ENCODE measurements around the gene TMEM163. TPM values are rescaled to one million over a fixed set of nuclear protein-coding genes. Genes with fewer than 3 reads are reported as not detected.

Gene TMEM163
- total RNA-seq, 1 donor from 2014 or later: 0.18 TPM

DNA sequence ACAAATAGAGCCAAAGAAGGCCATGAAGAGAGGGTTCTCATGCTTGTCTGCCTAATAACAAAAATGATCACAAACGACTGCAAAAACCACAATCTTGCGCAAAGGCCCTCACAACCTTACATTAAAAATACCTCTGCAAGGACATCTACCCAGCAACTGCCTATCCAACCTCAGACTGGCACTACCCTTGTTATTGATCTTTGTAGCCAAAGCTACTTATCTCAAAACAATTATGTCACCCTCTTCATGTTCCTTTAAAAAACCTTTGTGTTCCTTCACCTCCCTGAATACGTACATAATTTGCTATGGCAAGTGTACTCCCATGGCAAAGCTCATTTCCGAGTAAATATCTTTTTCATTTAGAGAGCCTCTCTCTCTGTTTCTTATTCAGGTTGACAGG is 44.1 kb downstream of the TMEM163 start:
- peaks cover 6% of the 10 kb centered on the region for H3K4me1 ChIP-seq (ENCODE audit: insufficient read depth, low read length)
- H3K4me1 Mint-ChIP-seq (ENCODE audit: low read depth, unreplicated experiment): peaks cover 4% of the 10 kb centered on the region
- TF ChIP-seq, protein P1, sequence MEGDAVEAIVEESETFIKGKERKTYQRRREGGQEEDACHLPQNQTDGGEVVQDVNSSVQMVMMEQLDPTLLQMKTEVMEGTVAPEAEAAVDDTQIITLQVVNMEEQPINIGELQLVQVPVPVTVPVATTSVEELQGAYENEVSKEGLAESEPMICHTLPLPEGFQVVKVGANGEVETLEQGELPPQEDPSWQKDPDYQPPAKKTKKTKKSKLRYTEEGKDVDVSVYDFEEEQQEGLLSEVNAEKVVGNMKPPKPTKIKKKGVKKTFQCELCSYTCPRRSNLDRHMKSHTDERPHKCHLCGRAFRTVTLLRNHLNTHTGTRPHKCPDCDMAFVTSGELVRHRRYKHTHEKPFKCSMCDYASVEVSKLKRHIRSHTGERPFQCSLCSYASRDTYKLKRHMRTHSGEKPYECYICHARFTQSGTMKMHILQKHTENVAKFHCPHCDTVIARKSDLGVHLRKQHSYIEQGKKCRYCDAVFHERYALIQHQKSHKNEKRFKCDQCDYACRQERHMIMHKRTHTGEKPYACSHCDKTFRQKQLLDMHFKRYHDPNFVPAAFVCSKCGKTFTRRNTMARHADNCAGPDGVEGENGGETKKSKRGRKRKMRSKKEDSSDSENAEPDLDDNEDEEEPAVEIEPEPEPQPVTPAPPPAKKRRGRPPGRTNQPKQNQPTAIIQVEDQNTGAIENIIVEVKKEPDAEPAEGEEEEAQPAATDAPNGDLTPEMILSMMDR (IDR thresholded peaks at IDR 0.05; ENCODE audit: insufficient read depth, low read depth, low read length): no peak
- no peak for TF ChIP-seq EZH2 (IDR thresholded peaks at IDR 0.05; ENCODE audit: insufficient read depth, low read length)
- H3K9me3 Mint-ChIP-seq (ENCODE audit: unreplicated experiment): peaks cover 7% of the 10 kb centered on the region
- no peak overlapping the region for H3K4me3 ChIP-seq (ENCODE audit: insufficient read depth, low read depth, low read length)
- H3K27me3 Mint-ChIP-seq (ENCODE audit: low read depth, unreplicated experiment): peaks cover 16% of the 10 kb centered on the region
- H3K27ac ChIP-seq (ENCODE audit: low read depth, low read length): no peak overlapping the region
- no peak overlapping the region for H3K4me2 ChIP-seq (ENCODE audit: low read length)
- H3K36me3 ChIP-seq (ENCODE audit: insufficient read depth, low read length): no peaks in the 10 kb centered on the region
- H3K4me3 Mint-ChIP-seq (ENCODE audit: unreplicated experiment): no peak overlapping the region
- H3K79me2 ChIP-seq (ENCODE audit: insufficient read depth, low read length): no peaks in the 10 kb centered on the region
- H3K27me3 ChIP-seq (ENCODE audit: insufficient read depth, low read length): no peaks in the 10 kb centered on the region
- no peak overlapping the region for H3K27ac Mint-ChIP-seq (ENCODE audit: unreplicated experiment)
- FAIRE-seq (no peak), DNase-seq (ENCODE audit: low read depth) (no peak)
- no peak overlapping the region for H2AFZ ChIP-seq (ENCODE audit: low read depth, low read length)
- no peaks in the 10 kb centered on the region for H3K9me3 ChIP-seq (ENCODE audit: insufficient read depth, low read depth, low read length)
- H3K36me3 Mint-ChIP-seq (ENCODE audit: low read depth, unreplicated experiment): no peaks in the 10 kb centered on the region
- no peaks in the 10 kb centered on the region for H4K20me1 ChIP-seq (ENCODE audit: insufficient read depth, low read length)
- H3K9ac ChIP-seq (ENCODE audit: low read length): no peak overlapping the region

DNA sequence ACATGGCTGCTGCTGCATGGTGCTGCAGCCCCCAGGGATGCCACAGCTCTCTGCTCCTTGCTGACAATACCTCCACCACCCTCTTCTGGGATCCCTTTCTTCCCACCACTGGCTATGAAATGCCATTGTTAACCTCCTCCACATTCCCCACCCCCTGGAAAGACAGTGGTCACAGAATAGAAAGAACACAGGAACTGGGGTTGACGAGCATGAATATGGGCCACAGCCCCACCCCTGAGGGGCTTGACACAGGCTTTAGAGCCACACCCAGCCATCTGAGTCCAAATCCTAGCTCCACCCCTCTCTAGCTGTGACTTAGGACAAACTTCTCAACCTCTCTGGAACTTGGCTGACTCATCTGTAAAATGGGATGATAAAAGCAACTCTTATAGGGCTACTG is 47.3 kb downstream of the TMEM163 start:
- no peaks in the 10 kb centered on the region for H3K27me3 ChIP-seq (ENCODE audit: insufficient read depth, low read length)
- no peak overlapping the region for H3K4me3 ChIP-seq (ENCODE audit: insufficient read depth, low read depth, low read length)
- no peak for DNase-seq (ENCODE audit: low read depth)
- no peaks in the 10 kb centered on the region for H3K9me3 ChIP-seq (ENCODE audit: insufficient read depth, low read depth, low read length)
- no peaks in the 10 kb centered on the region for H4K20me1 ChIP-seq (ENCODE audit: insufficient read depth, low read length)
- no peak overlapping the region for H3K4me2 ChIP-seq (ENCODE audit: low read length)
- Mint-ChIP-seq H3K27ac (ENCODE audit: unreplicated experiment) (peak overlapping the region; percentile 43), H3K27me3 (ENCODE audit: low read depth, unreplicated experiment) (peaks cover 24% of the 10 kb centered on the region), H3K4me3 (ENCODE audit: unreplicated experiment) (no peak overlapping the region), H3K36me3 (ENCODE audit: low read depth, unreplicated experiment) (no peaks in the 10 kb centered on the region), H3K9me3 (ENCODE audit: unreplicated experiment) (peaks cover 18% of the 10 kb centered on the region), H3K4me1 (ENCODE audit: low read depth, unreplicated experiment) (peaks cover 4% of the 10 kb centered on the region)
- H3K36me3 ChIP-seq (ENCODE audit: insufficient read depth, low read length): no peaks in the 10 kb centered on the region
- FAIRE-seq: no peak
- no peak overlapping the region for H2AFZ ChIP-seq (ENCODE audit: low read depth, low read length)
- H3K4me1 ChIP-seq (ENCODE audit: insufficient read depth, low read length): peaks cover 20% of the 10 kb centered on the region
- H3K27ac ChIP-seq (ENCODE audit: low read depth, low read length): no peak overlapping the region
- TF ChIP-seq EZH2 (IDR thresholded peaks at IDR 0.05; ENCODE audit: insufficient read depth, low read length): no peak
- TF ChIP-seq, protein P1 (IDR thresholded peaks at IDR 0.05; ENCODE audit: insufficient read depth, low read depth, low read length): no peak
- no peaks in the 10 kb centered on the region for H3K79me2 ChIP-seq (ENCODE audit: insufficient read depth, low read length)
- H3K9ac ChIP-seq (ENCODE audit: low read length): no peak overlapping the region

DNA sequence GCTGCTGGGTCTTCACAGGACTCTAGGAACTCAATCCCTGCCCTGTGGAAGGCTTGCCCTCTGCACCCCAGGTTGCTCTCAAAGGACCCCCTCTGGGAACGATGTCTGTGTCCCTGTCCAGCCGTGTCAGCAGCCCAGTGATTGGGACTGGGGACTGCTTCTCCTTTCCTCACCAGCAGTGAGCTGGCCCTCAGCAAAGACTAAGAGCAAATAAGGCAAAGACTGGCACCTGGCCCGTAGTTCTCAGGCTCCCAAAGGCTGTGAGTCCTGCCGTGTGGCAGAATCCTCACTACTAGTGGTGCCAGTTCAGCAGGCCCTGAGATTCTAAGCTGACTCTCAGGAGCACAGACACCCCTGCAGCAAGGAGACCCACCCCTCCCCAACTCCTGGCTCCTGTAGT is 47.8 kb downstream of the TMEM163 start:
- Histone ChIP-seq H3K9me3 (ENCODE audit: insufficient read depth, low read depth, low read length) (no peaks in the 10 kb centered on the region), H3K4me2 (ENCODE audit: low read length) (no peak overlapping the region), H3K27me3 (ENCODE audit: insufficient read depth, low read length) (no peaks in the 10 kb centered on the region), H3K27ac (ENCODE audit: low read depth, low read length) (no peak overlapping the region), H3K4me3 (ENCODE audit: insufficient read depth, low read depth, low read length) (no peak overlapping the region), H3K4me1 (ENCODE audit: insufficient read depth, low read length) (peaks cover 20% of the 10 kb centered on the region), H2AFZ (ENCODE audit: low read depth, low read length) (no peak overlapping the region), H3K36me3 (ENCODE audit: insufficient read depth, low read length) (no peaks in the 10 kb centered on the region), H3K79me2 (ENCODE audit: insufficient read depth, low read length) (no peaks in the 10 kb centered on the region), H3K9ac (ENCODE audit: low read length) (no peak overlapping the region), H4K20me1 (ENCODE audit: insufficient read depth, low read length) (no peaks in the 10 kb centered on the region)
- TF ChIP-seq, protein P1 (IDR thresholded peaks at IDR 0.05; ENCODE audit: insufficient read depth, low read depth, low read length): no peak
- TF ChIP-seq EZH2 (IDR thresholded peaks at IDR 0.05; ENCODE audit: insufficient read depth, low read length): no peak
- no peaks in the 10 kb centered on the region for H3K36me3 Mint-ChIP-seq (ENCODE audit: low read depth, unreplicated experiment)
- no peak overlapping the region for H3K27ac Mint-ChIP-seq (ENCODE audit: unreplicated experiment)
- DNase-seq (ENCODE audit: low read depth) (no peak), FAIRE-seq (no peak)
- H3K4me1 Mint-ChIP-seq (ENCODE audit: low read depth, unreplicated experiment): peaks cover 4% of the 10 kb centered on the region
- H3K9me3 Mint-ChIP-seq (ENCODE audit: unreplicated experiment): peaks cover 19% of the 10 kb centered on the region
- H3K4me3 Mint-ChIP-seq (ENCODE audit: unreplicated experiment): no peak overlapping the region
- H3K27me3 Mint-ChIP-seq (ENCODE audit: low read depth, unreplicated experiment): peaks cover 26% of the 10 kb centered on the region

All from astrocyte (in vitro differentiated cells and primary cell).